Measurements from ENCODE around the gene ARPP19.
"Not testable (repeated sequence)": the region's sequence is repeated elsewhere in the genome, so short reads cannot be mapped to it uniquely, and the experiment has no call there.

ARPP19 gene

GRCh38 chr15:52551186-52551585, 17.6 kb downstream of the ARPP19 start:
- not testable (repeated sequence) for DNase-seq

GRCh38 chr15:52546031-52546751, 22.6 kb downstream of the ARPP19 start:
- DNase-seq, result no peak

- DNase-seq, result no peak
These were observed 28.3 kb downstream of the ARPP19 start for GRCh38 chr15:52540374-52541012.

DNA sequence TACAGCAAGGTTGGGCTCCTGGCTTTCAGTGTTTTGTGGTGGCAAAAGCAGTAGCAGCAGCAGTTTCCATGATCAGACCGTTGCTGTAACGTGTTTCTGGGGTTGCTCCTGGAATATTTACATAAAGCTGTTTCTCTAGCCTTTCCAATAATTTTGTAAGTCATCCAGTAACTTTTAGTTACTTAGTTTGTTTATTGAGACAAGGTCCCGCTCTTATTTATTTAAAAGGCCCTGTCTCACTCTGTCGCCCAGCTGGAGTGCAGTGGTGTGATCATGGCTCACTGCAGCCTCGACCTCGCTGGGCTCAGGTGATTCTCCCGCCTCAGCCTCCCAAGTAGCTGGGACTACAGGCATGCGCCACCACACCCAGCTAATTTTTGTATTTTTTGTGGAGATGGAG, 31.4 kb downstream of the ARPP19 start:
- DNase-seq, result no peak

DNA sequence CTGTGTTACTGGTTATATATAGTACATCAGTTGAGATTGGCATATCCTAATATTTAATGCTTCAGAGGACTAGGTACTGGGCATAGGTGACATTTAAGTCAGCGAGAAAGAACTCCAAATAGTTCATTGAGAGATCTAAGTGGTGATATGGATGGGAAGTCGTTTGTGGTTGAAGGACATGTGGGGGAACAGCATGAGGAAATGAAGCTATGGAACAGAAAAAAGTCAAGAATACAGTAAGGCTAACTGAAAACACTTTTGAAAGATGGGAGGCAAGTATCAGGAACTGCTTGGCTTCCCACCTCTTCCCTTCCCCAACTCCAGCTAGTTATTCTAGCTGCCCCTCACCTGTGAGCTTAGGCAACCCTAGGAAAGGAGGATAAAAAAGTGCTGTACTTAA, 36.4 kb downstream of the ARPP19 start:
- no peak for DNase-seq

DNA sequence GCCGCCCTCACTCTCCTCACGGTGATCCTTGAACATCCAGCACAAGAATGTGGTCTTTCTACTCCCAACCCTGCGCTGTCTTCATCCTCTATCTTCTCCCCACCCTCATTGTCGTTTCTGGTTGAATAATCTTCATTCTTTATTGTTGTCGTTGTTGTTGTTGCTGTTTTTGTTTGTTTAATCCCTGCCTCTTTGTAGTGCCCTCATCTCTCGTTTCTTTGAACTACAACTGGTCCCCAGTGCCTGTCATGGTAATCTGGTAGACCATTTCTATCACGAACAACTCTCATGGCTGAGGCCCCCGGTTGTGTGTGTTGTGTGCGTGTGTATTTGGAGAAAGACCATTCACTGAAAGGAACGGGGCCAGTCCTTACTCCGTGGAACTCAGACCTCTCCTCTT, 38.9 kb downstream of the ARPP19 start:
- no peak for DNase-seq

GRCh38 chr15:52529341-52529924, 39.4 kb downstream of the ARPP19 start:
- no peak for DNase-seq

DNA sequence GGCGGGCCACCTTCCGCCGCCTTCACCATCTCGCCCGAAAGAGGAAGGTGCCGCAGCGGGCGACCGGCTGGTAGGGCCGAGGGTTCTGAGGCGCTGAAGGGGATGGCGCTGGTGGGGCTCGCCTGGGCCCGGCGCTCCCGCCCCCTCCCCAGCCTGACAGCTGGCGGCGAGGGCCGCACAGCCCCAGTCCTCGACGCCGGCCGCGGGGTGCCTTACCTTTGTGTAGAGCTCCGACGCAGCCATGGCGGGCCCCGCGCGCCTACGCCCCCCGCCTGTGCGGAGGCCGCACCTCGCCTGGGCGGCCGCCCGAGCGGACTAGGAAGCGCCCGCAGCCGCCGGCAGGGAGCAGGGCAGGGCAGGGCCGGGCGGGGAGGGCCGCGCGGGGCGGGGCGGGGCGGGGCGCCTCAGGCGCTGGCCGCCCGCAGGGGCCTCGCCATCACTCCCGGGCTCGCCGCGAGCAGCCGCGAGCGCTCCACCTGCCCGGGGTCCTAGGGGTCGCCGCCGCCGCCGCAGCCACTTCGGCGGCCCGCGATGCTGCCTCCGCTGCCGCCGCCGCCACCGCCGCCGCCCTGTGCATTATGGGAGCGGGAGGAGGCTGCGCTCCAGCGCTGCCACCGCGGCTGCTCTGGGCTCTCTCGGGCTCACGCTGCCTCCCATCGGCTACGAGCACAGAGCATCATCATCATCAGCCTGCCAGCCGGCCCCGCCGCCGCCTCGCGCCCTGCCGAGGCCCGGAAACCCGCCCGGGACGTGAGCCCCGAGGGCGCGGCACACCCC, 40.1 kb downstream of the ARPP19 start, which contains the start of gene MYO5A:
Gene MYO5A, minus strand, starts transcription at position 317 of the 777 bp plus-strand sequence. Its CDS starts 74 bp downstream, at position 243.
- peak; percentile 72 for DNase-seq

DNA sequence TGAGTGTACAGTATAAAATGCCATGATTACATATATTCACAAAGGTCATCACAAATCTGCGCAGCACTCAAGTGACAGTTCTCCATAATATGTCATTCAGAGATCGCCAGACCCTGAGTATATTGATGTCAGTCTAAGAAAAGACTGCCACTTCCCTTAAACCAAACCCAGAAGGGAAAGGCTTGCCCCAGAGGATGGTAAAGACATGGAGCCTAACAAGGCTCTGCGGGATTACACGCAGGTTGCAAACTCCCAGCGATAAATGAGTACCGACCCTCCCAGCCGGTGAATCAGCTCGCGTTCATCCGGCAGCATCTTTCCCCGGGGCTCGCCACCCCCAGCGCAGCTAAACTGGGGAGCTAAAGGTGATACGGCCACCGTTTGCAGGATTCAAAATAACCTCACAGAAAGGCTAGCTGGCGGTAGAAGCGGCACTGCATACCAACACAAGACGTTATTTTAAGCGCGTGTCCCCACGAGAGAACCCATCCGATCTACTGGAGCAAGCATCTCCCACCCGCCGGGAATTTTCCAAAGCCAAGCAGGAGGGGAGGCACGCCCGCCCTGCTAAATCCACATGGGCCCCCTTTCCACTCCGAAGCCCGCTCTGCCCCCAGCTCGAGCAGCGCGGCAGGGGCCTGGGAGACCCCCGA, 40.8 kb downstream of the ARPP19 start:
- peak; percentile 18 for DNase-seq

DNA sequence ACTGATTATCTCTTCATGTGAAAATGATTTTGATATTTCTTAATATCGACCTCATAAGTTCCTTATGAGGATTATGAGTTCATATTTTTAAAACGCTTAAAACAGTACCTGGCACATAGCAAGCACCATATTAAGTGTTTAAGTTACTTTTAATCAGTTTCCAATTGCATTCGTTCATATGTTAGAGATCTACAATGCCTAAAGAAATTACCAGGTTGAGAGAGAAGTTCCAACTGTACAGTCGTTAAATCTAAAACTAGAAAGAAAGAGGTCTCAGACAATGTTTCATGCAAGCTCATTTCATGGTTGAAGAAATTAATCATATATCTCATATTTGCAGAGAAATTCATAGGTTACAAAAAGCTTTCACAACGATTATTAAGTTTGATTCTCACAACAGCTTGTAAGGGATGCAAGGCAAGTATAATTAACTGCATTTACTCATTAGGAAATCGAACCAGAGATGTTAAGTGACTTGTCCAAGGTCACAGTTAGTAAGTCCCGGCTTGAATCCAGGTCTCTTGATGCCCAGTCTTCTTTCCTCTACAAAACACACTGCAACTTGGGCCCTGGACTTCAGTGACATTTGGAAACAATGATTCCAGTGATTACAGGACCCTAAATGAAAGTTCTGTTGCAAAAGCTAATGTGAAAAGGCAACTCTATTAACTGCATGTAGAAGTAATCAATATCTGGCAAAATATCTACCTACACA, 41.5 kb downstream of the ARPP19 start:
- no peak for DNase-seq

- no peak for DNase-seq
These were observed 44.4 kb downstream of the ARPP19 start for GRCh38 chr15:52524223-52525136.

DNA sequence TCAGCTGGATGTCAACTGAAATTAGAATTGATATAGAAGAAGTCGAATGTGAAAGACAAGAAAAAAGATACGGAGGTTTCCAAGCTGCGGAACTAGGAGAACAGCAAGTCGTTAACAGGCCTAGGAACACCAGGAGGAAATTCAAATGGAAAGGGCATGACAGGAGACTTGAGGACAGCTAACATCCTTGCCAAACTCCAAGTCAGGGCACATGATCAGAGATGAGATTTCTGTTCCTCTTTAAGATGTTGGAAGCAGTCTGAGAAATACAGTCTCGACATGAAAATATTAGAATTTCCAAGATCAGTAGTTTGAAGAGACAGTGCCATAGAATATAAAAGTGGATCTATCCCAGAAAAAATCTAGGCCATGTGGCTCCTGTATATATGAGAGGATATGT, 45.2 kb downstream of the ARPP19 start:
- no peak for DNase-seq

DNA sequence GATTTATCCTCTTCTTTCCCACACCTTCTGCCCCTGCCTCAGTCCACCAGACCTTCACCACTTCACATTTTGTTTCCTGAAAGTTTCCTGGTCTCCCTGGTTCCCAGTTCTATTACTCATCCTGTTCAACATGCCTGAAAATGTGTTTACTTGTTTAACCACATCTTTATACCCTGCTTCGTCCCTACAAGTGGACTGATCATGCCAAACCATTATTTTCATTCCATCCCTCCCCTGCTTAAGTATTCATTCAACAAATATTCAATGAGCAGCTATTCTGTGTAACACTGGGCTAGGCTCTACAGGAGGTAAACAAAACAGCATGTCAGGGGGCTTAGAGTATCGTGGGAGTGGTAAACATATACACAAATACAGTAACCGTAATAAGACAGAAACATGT, 45.6 kb downstream of the ARPP19 start:
- DNase-seq, result peak; percentile 69

GRCh38 chr15:52521682-52522081, 47.1 kb downstream of the ARPP19 start:
- no peak for DNase-seq

DNA sequence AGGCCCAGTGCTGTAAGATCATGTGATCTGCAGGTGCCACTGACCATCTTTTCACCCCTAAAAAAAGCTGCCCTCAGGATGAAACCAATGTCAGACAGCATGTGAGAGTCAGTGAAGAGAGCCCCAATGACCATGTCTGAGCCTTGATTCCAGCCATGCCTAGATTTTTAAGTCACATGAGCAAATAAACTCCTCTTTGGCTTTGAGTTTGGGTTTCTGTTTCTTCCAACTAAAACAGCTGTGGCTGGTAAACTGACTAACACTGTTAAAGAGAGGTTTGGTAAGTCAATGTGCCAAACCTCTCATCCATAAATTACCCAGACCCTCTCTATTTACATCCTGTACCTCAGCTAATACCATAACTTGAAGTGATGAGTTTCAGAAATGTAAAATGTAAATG, 48.4 kb downstream of the ARPP19 start:
- DNase-seq, result no peak

DNA sequence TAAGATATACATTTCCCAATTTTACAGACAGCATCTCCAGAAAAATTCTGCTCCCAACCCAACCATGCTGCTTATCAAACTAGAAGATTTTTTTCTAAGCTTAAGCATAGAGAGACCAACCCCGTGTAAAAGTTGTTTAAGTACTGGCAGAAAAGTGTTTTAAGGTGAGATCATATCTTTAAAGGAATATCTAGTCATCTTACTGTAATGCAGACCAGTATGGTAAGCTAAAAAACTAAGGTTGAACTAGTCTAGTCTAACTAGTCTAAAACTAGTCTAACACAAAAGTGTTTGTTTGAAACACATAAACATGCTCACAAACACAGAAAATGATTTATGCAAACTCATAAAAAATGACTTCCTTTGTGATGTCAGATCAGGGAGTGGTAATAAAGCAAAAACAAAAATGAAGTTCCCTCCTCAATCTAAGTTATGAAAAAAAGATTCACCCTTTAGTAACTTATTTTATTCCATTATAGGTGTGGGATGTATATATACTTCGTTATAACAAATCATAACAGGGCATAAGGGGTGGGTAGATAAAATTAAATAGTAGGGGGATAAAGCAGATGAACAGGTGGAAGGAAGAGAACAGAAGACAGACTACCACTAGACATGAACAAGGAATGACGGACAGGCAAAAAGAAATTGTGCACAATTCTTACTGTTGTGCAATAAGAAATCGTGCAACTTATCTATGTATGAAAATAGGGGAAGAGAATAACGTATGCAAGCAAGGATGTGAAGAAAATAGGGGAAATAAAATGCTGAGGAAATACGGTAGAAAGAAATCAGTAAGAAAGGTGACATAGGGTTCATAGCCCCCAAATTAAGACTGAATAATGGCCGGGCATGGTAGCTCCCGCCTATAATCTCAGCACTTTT, 50.1 kb downstream of the ARPP19 start:
- no peak for DNase-seq

DNA sequence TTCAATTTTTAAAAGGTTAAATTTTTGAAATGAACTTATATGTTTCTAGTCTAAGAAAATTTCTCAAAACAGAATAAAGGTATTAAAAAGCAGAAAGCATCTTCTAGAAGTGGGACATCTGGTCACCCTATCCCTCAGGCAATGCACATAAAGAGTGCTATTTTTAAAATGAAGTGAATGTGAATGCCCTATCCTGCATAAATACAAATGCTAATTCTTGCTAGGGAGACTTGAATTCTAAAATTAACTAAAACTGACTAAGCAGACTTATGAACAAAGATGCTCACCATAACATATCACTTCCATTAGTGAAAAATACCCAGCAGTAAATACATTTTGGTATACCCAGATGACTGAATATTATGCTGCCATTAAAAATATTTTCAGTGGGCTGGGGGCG, 51.8 kb downstream of the ARPP19 start:
- no peak for DNase-seq

- DNase-seq, result no peak
These were observed 53.5 kb downstream of the ARPP19 start for GRCh38 chr15:52515343-52515742.

- DNase-seq, result no peak
These were observed 54.3 kb downstream of the ARPP19 start for GRCh38 chr15:52514482-52514881.

DNA sequence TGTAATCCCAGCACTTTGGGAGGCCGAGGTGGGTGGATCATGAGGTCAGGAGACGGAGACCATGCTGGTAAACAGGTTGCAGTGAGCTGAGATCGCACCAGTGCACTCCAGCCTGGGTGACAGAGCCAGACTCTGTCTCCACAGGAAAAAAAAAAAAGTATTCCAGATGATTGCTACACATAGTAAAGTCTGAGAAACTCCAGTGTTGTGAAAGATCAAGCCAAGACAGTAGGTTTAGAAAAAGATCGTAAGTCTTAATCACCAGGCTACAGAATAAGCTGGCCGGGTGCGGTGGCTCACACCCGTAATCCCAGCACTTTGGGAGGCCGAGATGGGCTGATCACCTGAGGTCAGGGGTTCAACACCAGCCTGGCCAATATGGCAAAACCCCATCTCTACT, 56.0 kb downstream of the ARPP19 start:
- DNase-seq, result not testable (repeated sequence)

Measured in fibroblast of skin of abdomen (primary cell).